Activated naive CD4-positive, alpha-beta T cell treated with Interleukin-2 at 50 U/mL for 16 hours (primary cell): ENCODE measurements around the gene HBQ1.
"Not testable (repeated sequence)": the region's sequence is repeated elsewhere in the genome, so short reads cannot be mapped to it uniquely, and the experiment has no call there.

Experiments
- DNase-seq: peaks from one replicate; pipeline ENCODE4 v3.0.0-alpha.2; 2020

The HBQ1 gene

DNA sequence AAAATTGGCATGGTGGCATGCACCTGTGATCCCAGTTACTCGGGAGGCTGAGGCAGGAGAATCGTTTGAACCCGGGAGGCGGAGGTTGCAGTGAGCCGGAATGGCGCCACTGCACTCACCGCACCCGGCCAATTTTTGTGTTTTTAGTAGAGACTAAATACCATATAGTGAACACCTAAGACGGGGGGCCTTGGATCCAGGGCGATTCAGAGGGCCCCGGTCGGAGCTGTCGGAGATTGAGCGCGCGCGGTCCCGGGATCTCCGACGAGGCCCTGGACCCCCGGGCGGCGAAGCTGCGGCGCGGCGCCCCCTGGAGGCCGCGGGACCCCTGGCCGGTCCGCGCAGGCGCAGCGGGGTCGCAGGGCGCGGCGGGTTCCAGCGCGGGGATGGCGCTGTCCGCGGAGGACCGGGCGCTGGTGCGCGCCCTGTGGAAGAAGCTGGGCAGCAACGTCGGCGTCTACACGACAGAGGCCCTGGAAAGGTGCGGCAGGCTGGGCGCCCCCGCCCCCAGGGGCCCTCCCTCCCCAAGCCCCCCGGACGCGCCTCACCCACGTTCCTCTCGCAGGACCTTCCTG lies at the start of gene HBQ1:
HBQ1 (plus strand) TSS at position 359 of the 575 bp plus-strand sequence; CDS start at position 387, 28 bp downstream.
- DNase-seq, result peak; percentile 35

DNA sequence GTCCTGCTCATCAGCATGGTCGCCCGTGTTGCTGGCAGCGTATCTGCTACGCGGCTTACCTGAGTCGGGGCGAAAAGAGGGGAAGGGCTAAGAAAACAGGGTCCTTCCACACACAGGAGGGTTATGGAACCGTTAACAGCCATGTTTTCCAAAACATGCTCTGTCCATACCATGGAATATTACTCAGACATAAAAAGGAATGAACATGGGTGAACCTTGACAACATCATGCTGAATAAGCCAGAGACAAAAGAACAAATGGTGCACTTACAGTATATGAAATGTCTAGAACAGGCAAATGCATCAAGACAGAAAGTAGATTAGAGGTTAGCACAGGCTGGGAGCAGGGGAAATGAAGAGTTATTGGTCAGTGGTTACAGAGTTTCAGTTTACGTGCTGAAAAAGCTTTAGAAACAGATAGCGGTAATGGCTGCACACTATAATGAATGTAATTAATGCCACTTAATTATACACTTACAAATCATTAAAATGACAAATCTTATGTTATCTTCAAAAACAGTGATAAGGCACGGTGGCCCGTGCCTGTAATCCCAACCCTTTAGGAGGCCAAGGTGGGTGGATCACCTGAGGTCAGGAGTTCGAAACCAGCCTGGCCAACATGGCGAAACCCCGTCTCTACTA lies 49.6 kb upstream of the HBQ1 start:
- DNase-seq, result no peak

DNA sequence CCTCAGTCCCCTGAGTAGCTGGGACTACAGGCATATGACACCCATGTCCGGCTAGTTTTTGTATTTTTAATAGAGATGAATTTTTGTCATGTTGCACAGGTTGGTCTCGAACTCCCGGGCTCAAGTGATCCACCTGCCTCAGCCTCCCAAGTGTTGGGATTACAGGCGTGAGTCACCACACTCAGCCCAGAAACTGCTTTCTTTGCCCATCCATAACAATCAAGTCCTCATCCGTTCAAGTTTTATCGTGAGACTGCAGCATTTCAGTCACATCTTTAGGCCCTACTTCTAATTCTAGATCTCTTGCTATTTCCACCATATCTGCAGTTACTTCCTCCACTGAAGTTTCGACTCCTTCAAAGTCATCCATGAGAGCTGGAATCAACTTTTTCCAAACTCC lies 48.1 kb upstream of the HBQ1 start:
- no peak for DNase-seq

DNA sequence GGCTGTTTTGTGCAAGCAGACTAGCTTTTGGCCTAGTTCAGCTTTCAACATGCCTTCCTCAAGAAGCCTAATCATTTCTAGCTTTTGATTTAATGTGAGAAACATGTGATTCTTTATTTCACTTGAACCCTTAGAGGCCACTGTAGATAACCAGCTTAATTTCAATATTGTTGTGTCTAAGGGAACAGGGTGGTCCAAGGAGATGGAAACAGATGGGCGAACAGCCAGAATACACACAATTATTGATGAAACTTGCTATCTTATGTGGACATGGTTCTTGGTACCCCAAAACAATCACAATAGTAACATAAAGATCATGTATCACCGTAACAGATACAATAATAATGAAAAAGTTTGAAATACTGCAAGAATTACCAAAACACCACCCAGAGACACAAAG lies 46.5 kb upstream of the HBQ1 start:
- DNase-seq, result no peak

DNA sequence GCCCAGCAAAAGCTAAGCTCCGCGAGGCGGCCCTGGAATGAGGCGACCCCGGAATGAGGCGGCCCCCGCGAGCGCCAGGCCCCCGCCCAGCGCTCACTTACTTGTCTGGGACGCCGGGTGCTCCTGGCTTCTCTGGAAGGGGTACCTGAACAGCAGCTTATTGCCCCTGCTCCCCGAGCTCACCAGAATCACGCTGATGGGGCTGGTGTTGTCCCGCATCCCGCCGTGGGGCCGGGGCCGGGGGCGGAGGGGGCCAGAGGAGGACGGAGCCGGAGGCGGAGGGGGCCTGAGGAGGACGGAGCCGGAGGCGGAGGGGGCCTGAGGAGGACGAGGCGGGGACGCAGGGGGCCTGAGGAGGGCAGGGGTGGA lies 42.2 kb upstream of the HBQ1 start:
- DNase-seq, result peak; percentile 33

DNA sequence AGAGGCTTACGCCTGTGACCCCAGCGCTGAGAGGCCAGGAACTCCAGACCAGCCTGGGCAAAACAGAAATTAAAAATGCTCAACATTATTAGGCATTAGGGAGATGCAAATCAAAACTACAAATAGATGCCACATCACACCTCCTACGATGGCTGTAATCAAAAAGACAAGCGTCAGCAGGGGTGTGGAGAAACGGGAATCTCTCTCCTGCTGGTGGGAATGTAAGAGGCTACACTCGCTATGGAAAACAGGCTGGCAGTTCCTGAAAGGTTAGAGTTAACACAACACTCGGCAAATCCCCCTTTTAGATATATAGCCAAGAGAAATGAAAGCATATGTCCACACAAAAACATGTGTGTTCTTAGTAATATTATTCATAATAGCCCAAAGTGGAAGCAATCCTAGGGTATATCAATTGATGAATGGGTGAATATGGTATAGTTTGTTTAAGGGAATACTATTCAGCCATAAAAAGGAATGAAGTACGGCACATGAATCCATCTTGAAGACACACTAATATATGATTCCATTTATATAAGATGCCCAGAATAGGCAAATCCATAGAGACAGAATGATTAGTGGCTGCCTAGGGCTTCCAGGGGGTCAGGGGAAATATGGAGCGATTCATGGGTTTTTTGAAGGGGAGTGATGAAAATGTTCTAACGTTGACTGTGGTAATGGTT lies 39.9 kb upstream of the HBQ1 start:
- no peak for DNase-seq

DNA sequence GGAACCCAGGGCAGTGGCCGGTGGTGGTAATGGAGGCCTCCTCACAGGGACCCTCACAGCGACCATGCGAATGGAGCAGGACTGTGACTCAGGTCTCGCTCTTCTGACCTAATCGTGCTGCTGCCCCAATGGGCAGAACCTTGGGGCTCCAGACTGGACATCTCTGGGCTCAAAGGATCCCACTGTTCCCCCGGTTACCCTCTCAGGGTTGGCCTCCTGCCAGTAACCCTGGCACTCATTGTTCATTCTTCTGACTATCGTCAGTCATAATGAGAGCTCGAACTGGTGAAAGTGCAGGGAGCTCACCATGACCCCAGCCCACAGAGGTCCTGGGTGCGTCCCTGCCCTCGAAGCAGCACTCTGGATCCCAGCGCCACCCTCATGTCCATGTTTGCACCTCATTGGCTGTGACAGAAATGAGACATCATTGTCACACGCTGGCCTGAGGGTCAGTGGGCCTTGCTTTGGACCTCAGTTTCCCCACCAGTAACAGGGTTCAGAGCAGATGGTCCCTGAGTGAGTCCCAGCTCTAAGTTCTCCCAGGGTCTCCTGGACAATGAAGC lies 37.8 kb upstream of the HBQ1 start:
- DNase-seq, result no peak

DNA sequence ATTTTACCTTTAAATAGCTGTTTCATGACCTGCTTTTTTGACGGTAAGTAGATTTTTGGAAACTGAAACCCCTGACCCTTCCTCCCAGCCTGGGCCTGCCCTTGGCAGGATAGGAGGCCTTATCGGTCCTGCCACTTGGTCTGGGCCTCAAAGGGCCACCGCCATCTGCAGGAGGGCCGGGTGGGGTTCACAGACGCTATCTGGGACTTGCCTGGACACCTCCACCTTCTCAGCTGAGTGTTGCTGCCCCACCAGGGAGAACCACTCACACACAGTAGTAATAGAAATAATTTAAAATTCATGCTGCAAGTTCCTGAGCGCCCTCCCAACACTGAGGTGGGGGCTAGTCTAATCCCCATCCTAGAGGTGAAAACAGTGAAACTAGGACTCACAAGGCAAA lies 37.2 kb upstream of the HBQ1 start:
- no peak for DNase-seq

DNA sequence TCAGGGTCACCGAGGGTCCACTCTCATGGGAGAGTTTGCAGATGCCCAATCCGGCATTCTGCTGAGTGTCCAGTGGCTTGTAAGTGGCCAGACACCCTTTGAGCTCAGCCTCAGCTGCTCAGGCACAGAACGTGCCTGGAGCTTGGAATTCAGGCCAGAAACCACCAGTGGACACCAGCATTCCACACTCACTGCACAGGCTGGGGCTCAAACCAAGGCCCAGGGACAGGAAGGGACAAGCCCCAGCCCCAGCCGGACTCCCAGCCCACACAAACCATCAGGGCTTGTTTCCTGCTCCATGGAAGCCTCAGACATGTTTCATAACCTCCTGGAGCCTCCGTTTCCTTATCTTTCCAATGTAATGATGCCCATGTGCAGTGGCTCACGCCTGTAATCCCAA lies 36.8 kb upstream of the HBQ1 start:
- DNase-seq, result no peak

DNA sequence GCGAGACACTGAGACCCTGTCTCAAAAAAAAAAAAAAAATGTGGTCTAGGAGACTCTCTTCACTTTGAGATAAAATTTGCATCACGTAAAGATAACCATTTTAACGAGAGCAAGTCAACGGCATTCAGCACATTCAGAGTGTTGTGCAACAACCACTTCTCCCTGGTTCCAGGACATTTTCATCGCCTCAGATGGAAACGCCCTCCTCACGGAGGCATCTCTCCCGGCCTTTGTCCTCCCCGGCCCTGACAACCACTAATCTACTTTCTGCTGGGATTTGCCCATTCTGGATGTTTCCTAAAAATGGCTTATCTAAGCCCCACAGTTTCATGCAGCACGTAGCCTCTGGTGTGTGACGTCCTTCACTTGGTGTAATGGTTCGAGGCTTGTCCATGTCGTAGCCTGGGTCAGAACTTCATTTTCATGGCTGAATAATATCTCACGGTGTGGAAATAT lies 35.4 kb upstream of the HBQ1 start:
- DNase-seq, result no peak

DNA sequence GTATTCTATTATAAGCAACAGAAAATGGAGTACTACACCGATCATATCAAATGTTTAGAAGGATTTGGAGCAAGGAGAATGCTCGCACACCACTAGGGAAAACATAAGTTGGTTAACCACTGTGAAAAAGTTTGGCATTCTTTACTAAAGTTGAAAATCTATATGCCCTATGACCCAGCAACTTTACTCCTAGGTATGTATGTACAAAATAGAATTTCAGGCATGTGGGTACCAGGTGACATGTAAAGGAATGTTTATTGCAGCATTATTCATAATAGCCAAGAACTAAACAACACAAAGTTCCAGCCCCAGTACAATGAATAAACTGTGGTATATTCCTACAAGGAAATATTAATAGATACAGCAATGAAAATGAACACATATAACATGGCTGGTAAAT lies 33.6 kb upstream of the HBQ1 start:
- no peak for DNase-seq

DNA sequence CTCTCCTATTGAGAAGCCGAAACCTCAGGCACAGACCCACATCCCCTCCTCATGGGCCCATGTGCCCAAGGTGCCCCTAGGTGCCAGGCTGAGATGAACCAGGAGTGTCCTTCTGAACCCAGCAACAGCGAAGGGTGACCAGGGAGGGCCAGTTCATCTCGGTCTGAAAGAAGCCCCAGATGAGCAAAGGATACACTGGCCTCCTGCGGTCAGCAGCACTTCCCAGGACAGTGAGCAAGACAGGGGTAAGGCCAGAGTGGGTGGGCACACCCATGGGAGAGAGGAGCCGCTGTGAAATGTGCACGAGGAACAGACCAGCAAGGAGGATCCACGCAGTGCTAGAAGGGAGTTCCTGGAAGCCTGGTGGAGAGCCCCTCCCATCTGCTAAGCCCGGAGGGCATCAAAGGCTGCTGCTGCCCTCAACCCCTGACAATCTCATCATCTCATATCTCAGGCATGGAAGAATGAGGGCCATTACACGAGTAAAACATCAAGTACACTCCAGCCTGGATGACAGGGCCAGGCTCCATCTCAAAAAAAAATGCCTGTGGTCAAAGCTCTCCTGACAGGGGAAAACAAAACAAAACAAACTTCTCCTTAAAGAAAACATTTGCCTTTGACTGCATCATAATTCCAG lies 31.1 kb upstream of the HBQ1 start:
- no peak for DNase-seq

DNA sequence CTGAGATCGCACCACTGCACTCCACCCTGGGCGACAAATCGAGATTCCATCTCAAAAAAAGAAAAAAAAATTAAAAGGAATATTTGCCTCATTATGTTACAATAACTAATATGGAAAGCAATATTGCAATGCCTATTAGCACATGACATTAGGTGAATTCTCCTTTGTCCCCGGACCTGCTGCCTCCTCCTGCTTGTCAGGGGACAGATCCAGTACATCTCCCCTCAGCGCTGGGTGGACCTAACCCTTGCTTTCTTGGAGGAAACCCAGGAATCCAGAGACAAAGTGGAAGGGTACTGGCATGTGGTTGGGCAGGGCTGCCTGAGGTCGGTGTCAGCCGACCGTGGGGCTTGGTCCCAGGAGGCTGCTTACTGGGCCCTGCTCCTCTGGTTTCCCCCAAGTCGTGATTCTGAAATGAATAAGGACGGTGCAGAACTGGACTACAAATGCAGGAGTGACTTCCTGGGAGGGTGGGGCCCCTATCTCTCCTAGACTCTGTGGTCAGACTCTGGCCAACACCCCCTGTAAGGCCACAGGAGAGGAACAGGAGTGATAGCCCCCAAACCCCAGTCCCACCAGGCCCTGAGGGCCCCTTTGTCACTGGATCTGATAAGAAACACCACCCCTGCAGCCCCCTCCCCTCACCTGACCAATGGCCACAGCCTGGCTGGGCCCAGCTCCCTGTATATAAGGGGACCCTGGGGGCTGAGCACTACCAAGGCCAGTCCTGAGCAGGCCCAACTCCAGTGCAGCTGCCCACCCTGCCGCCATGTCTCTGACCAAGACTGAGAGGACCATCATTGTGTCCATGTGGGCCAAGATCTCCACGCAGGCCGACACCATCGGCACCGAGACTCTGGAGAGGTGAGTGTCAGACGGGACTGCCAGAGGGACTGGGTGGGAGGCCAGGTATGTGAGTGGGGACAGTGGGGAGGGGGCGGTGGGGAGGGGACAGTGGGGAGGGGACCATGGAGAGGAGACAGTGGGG lies 27.8 kb upstream of the HBQ1 start, which contains the start of gene HBZ:
HBZ (plus strand) TSS at position 504 of the 988 bp plus-strand sequence; CDS start at position 770, 266 bp downstream.
- DNase-seq, result no peak

DNA sequence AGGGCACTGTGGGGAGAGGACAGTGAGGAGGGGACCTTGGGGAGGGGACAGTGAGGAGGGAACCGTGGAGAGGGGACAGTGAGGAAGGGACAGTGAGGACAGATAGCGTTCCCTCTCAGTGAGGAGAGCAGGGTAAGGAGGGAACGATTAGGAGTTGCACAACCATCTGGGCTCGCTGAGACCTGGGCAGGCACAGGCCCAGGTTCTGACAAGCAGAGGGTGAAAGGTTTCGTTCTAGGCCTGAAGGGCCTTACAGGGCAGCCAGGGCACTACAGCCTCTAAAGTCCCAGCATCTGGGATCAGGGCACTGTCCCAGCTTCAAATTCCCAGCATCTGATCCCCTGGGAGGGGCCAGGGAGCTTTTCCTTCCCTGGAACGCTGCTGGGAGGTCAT lies 27.1 kb upstream of the HBQ1 start:
- not testable (repeated sequence) for DNase-seq

DNA sequence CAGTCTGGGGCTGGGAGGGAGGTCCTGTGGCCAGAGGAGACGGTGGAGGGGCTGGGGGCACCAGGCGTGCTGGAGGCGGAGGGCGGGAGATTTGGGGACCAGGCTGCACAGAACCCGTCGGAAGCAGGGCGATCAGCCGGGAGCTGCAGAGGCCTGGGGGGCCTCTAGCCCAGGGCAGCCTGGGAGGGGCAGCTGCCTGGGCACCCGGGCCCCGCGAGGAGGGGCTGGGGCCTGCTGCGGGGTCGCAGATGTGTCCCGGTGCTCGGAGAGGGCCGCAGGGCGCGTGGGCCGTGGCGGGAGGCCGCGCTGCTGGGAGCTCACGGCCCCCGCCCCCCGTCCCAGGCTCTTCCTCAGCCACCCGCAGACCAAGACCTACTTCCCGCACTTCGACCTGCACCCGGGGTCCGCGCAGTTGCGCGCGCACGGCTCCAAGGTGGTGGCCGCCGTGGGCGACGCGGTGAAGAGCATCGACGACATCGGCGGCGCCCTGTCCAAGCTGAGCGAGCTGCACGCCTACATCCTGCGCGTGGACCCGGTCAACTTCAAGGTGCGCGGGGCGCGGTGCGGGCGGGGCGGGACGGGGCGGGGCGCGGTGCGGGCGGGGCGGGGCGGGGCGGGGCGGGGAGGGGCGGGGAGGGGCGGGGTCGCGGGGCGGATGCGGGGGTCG lies 26.6 kb upstream of the HBQ1 start:
- DNase-seq, result not testable (repeated sequence)

DNA sequence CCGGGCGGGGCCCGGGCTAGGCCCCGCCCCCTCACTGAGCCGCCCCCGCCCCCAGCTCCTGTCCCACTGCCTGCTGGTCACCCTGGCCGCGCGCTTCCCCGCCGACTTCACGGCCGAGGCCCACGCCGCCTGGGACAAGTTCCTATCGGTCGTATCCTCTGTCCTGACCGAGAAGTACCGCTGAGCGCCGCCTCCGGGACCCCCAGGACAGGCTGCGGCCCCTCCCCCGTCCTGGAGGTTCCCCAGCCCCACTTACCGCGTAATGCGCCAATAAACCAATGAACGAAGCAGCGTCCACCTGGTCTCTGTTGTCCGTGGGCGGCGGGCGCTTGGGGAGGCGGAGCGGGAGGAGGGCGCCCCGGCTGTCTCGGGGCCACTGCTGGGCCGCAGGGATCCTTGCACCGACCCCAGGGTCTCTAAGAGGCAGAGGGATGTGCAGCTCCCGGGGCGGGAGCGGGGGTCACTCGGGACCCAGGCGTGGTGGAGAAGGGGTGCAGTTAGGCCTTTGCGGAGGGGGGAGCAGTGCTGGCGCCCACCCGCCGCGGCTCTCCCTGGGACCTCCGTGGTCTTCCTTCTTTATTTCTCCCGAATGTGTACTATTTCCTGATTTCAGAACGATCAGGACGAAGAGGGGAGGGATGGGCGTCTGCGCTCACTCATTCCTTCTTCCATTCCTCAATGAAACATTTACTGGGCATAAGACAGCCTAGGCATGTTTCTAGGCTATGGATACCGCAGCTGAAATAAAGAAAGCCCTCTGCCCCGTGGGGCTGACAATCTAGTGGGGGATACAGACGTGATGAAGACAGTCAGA lies 25.8 kb upstream of the HBQ1 start:
- peak; percentile 14 for DNase-seq

DNA sequence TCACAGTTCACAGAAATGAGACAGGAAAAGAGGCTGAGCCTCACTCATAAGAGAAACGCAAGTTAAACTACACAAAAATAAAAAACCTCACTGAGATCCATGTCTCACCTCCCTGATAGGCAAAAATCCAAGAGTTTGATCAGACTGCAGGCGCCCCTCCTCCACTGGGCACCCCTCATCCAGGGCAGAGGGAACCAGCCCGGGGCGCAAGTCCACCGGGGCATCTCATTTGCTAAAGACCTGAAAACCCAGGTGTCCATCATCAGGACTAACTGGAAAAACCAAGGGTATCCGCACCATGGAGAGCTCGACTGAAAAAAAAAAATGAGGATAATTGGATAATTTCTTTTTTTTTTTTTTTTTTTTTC lies 25.2 kb upstream of the HBQ1 start:
- DNase-seq, result no peak

DNA sequence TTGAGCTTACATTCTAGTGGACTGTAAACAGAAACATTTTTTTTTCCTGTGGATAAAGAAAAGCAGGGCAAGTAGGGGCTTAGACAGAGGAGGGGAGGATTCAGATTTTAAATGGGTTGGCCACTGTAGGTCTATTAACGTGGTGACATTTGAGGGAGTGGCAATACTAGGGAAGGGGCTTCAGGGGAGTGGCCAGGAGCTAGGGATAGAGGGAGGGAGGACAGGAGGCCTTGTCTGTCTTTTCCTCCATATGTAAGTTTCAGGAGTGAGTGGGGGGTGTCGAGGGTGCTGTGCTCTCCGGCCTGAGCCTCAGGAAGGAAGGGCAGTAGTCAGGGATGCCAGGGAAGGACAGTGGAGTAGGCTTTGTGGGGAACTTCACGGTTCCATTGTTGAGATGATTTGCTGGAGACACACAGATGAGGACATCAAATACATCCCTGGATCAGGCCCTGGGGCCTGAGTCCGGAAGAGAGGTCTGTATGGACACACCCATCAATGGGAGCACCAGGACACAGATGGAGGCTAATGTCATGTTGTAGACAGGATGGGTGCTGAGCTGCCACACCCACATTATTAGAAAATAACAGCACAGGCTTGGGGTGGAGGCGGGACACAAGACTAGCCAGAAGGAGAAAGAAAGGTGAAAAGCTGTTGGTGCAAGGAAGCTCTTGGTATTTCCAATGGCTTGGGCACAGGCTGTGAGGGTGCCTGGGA lies 21.0 kb upstream of the HBQ1 start:
- DNase-seq, result no peak

DNA sequence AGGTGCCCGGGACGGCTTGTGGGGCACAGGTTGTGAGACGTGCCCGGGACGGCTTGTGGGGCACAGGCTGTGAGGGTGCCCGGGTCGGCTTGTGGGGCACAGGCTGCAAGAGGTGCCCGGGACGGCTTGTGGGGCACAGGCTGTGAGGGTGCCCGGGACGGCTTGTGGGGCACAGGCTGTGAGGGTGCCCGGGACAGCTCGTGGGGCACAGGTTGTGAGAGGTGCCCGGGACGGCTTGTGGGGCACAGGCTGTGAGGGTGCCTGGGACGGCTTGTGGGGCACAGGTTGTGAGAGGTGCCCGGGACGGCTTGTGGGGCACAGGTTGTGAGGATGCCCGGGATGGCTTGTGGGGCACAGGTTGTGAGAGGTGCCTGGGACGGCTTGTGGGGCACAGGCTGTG lies 20.0 kb upstream of the HBQ1 start:
- DNase-seq, result not testable (repeated sequence)

DNA sequence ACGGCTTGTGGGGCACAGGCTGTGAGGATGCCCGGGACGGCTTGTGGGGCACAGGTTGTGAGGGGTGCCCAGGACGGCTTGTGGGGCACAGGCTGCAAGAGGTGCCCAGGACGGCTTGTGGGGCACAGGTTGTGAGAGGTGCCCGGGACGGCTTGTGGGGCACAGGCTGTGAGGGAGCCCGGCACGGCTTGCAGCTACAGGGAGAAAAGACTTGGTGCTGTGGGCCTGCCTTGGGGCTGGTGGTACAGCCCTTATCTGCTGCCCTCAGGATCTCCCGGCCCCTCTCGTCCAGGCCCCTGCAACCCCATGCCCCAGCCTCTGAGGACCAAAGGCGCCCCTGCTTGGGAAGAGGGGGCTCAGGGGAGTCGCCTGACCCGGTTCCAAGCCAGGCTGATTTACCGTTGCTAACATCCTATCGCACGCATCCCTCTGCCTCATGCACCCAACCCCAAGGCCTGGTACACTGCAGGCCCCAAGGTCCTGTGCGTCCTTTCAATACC lies 19.5 kb upstream of the HBQ1 start:
- DNase-seq, result no peak
